COLO829 (cell line): ENCODE data around the gene SPG21.

Experiments
- DNase-seq: peaks from one replicate; pipeline ENCODE4 v3.0.0; 2012; ENCODE audit warnings: low spot score

SPG21 gene

GRCh38 chr15:64938192-64938591 is 51.5 kb downstream of the SPG21 start:
- DNase-seq, result no peak

DNA sequence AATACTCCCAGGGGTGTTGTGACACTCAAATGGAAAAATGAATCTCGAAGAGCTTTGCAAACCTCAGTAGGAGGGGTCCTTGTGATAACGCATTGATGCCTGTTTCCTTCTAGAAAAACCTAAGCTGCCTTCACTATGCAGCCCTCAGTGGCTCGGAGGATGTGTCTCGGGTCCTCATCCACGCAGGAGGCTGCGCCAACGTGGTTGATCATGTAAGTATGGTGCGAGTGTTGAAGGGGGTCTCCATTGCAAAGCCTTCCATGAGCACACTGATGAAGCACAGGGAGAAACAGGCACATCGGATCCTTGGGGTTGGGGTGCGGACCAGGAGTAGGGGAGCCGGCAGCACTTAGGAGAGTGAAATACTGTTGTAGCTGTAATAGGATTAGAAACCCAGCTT is 55.7 kb downstream of the SPG21 start:
- no peak for DNase-seq

- DNase-seq, result no peak
Observed at GRCh38 chr15:64931381-64931780, 58.3 kb downstream of the SPG21 start.

DNA sequence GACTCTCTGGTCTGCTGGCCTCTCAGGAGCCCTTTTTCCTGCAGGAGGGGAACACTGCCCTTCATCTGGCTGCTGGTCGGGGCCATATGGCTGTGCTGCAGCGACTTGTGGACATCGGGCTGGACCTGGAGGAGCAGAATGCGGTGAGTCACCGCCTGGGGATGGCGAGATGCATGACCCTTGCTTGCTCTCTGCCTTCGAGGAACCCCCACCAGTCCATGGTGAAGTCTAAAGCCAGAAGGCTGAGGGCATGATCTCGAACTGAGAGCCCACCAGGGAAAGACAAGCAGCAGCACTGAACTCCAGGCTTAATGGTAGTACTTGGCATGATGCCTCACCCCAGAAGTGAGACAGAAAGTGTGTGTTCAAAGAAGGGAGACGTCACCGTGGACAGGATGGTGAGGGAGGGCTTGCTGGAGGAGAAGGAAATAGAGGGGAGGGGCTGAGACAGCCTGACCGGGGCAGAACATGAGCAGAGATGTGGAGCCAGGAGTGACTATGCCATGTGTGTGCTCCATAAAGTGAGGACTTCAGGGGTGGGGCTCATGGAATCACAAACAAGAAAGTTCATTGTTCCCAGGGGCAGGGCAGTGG is 58.8 kb downstream of the SPG21 start:
- DNase-seq, result no peak

- no peak for DNase-seq
Observed at GRCh38 chr15:64930019-64930652, 59.6 kb downstream of the SPG21 start.

DNA sequence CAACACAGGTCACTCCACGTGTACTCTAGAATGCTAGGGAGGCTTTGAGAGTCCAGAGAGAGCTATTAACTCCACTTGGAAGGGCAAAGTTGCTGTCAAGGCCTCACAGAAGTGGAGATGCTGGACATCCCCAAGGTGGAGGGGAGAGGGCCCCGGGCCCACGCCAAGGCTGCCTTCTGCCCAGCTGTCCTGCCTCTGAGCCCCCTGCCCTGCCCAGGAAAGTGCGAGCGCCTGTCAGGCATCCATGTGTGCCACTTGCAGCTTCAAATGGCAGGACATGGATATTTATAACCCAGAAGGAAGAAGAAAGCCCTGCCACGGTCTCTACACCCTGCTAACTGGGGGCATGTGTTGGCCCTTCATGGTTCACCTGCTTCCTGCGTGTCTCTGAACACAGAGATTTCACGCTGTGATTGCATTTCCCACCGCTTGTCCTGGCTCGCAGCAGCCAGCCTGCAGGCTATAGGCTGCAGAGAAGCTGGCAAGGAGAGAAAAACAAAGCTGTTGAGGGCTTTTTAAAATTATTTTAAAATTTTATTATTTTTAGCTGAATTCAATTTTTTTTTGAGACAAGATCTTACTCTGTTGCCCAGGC is 61.0 kb downstream of the SPG21 start:
- DNase-seq, result no peak

DNA sequence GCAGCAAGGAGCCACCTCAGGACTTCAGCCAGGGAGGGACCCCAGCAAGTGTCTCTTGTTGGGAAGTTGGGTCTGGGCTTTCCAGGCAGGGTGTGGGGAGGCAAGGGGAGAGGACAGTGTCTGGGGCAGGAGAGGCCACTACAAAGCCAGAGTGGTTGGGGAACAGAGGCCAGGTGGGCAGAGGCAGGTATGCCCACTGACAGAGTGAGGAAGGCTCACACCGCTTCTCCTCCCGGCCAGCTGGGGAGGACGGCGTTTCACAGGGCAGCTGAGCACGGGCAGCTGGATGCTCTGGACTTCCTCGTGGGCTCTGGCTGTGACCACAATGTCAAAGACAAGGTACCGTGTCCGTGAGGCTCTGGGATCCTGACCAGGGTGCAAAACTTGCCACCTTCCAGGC is 63.1 kb downstream of the SPG21 start:
- DNase-seq, result no peak

GRCh38 chr15:64925335-64926330 is 64.1 kb downstream of the SPG21 start:
- DNase-seq, result no peak

DNA sequence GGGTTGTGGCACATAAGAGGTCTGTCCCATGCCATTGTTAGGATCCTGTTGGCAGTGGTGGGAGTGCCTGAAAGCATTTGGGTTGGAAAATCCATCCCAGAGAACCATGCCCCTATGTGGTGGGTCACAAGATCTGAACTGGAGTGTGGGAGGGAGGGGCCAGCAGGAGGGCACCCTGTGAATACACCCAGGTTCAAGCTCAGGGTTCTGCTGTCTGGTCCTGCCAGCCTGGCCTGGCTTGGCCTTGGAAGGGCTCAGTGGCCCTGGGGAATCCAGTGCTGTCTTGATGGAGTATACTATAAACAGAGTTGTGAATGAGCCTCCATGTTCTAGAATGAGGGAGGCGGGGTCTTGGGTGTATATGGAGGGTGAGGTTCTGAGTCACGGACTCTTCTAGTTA is 66.2 kb downstream of the SPG21 start:
- DNase-seq, result no peak

DNA sequence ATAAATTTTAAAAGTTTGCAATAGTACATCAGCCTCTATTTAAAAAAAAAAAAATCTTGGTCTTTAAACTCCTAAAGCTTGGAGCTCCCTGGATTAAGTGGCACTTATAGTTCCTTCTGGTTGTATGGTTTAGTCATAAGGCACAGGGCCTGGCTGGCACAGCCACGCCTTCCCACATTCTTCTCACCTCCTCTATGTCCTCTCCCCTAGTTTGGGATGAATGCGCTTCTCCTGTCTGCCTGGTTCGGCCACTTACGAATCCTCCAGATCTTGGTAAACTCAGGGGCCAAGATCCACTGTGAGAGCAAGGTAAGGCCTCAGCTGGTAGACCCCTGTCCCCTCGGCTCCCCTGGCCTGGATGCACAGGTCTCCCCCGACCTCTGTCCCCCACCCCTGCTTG is 68.0 kb downstream of the SPG21 start:
- no peak for DNase-seq

DNA sequence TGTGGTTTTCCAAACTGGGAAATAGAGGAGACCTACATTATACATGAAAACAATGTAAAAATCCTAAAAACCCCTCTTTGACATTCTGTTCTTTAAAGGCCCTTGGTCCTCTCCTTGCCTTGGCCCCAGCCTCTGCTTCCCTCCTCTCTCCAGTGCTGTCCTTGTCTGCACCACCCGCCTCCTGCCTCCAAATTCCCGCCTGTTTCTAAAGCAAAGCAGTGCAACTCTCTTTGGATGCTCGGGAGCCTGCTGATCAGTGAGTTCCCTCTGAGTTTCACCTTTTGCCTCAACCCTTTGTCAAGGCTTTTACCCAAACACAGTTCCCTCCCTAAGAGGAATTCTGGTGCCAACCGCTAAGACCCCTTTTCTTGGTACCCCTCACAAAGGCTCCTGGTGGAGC is 70.0 kb downstream of the SPG21 start:
- DNase-seq, result no peak

GRCh38 chr15:64917211-64917610 is 72.5 kb downstream of the SPG21 start:
- no peak for DNase-seq

- no peak for DNase-seq
Observed at GRCh38 chr15:64916365-64916764, 73.3 kb downstream of the SPG21 start.

- no peak for DNase-seq
Observed at GRCh38 chr15:64915518-64916227, 74.0 kb downstream of the SPG21 start.
